HEK293 (cell line): ENCODE measurements around the gene CNKSR3.
A peak's percentile ranks its signal among the peaks of the same experiment; 100 is the strongest.

Experiments
- CTCF ChIA-PET: fragments of 350-600 bp; formaldehyde crosslinking; extraction: SDS; loops from one replicate; lab custom pipeline; 2021; ENCODE audit warnings: antibody characterized with exemption; lab: Yijun Ruan, JAX
- POLR2A ChIA-PET: fragments of 300-600 bp; formaldehyde crosslinking; extraction: SDS; loops from one replicate; lab custom pipeline; 2020; ENCODE audit warnings: antibody characterized with exemption, inconsistent platforms; lab: Yijun Ruan, JAX
- H3K27ac ChIP-seq: fragments of 200-500 bp; sonication (Bioruptor generic); 2 replicates; pipeline ENCODE4 v1.5.1; 2014; ENCODE audit warnings: low read depth, low read length, control low read depth, inconsistent platforms; ENCODE audit errors: extremely low read depth
- H3K36me3 ChIP-seq, 2 experiments: fragments of 200-500 bp in 1 of 2; sonication (Bioruptor generic) in 1 of 2; 1 replicate in 1 of 2; 2 replicates in 1 of 2; pipeline ENCODE4 v1.5.1; 2014 to 2017; ENCODE audit warnings: inconsistent platforms in 2 of 2, low read length in 2 of 2; ENCODE audit not compliant: control insufficient read depth in 2 of 2, insufficient read depth in 1 of 2
- H3K4me1 ChIP-seq: fragments of 200-500 bp; sonication (Bioruptor generic); 2 replicates; pipeline ENCODE4 v1.5.1; 2014; ENCODE audit warnings: mild to moderate bottlenecking, low read length, inconsistent platforms; ENCODE audit not compliant: control insufficient read depth, insufficient read depth
- H3K4me3 ChIP-seq: 2 replicates; pipeline ENCODE4 v1.5.1; 2011; ENCODE audit warnings: low read depth, mild to moderate bottlenecking, control low read depth, low read length, moderate library complexity
- H3K9me3 ChIP-seq: fragments of 200-500 bp; sonication (Bioruptor generic); 2 replicates; pipeline ENCODE4 v1.5.1; 2014; ENCODE audit warnings: low read depth, low read length, inconsistent platforms; ENCODE audit not compliant: control insufficient read depth, insufficient read depth
- FEZF1 ChIP-seq: fragments of 450-650 bp; formaldehyde crosslinking; IDR thresholded peaks from 2 replicates; pipeline ENCODE4 v1.5.1; 2016; ENCODE audit warnings: missing biosample characterization, missing genetic modification characterization
- GLI2 ChIP-seq: fragments of 450-650 bp; formaldehyde crosslinking; IDR thresholded peaks from 2 replicates; pipeline ENCODE4; 2017; ENCODE audit warnings: missing biosample characterization, missing genetic modification characterization, low read depth, borderline replicate concordance
- KLF7 ChIP-seq: fragments of 450-650 bp; formaldehyde crosslinking; IDR thresholded peaks from 2 replicates; pipeline ENCODE4 v1.5.1; 2016; ENCODE audit warnings: missing biosample characterization, missing genetic modification characterization, borderline replicate concordance
- KLF9 ChIP-seq: fragments of 450-650 bp; formaldehyde crosslinking; IDR thresholded peaks from 2 replicates; pipeline ENCODE4 v1.5.1; 2016; ENCODE audit warnings: missing biosample characterization, missing genetic modification characterization, low read depth
- OSR2 ChIP-seq: fragments of 450-650 bp; formaldehyde crosslinking; IDR thresholded peaks from 2 replicates; pipeline ENCODE4 v1.5.1; 2016; ENCODE audit warnings: missing biosample characterization, missing genetic modification characterization
- RBAK ChIP-seq: fragments of 450-650 bp; formaldehyde crosslinking; IDR thresholded peaks from 2 replicates; pipeline ENCODE4 v1.5.1; 2016; ENCODE audit warnings: missing biosample characterization, missing genetic modification characterization
- SCRT1 ChIP-seq: fragments of 450-650 bp; formaldehyde crosslinking; IDR thresholded peaks from 2 replicates; pipeline ENCODE4 v1.5.1; 2016; ENCODE audit warnings: missing biosample characterization, missing genetic modification characterization, borderline replicate concordance
- SETDB1 ChIP-seq: IDR thresholded peaks from one replicate; pipeline ENCODE4 v1.6.1; 2017; ENCODE audit warnings: mild to moderate bottlenecking, low read length, moderate library complexity, mixed read lengths; ENCODE audit not compliant: insufficient read length
- TRIM28 ChIP-seq: IDR thresholded peaks from 2 replicates; pipeline ENCODE4 v1.6.1; 2011; ENCODE audit warnings: low read length, control low read depth, borderline replicate concordance
- WT1 ChIP-seq: fragments of 450-650 bp; formaldehyde crosslinking; IDR thresholded peaks from 2 replicates; pipeline ENCODE4 v1.5.1; 2016; ENCODE audit warnings: missing biosample characterization, missing genetic modification characterization
- ZBTB26 ChIP-seq: fragments of 450-650 bp; formaldehyde crosslinking; optimal IDR thresholded peaks from 2 replicates; pipeline ENCODE3; 2016; ENCODE audit warnings: missing biosample characterization, mild to moderate bottlenecking, missing genetic modification characterization
- ZNF10 ChIP-seq: fragments of 450-650 bp; formaldehyde crosslinking; IDR thresholded peaks from 2 replicates; pipeline ENCODE4 v1.5.1; 2017; ENCODE audit warnings: missing biosample characterization, missing genetic modification characterization
- ZNF121 ChIP-seq: fragments of 450-650 bp; formaldehyde crosslinking; IDR thresholded peaks from 2 replicates; pipeline ENCODE4 v1.5.1; 2016; ENCODE audit warnings: missing biosample characterization, missing genetic modification characterization
- ZNF184 ChIP-seq: fragments of 450-650 bp; IDR thresholded peaks from 2 replicates; pipeline ENCODE4 v1.5.1; 2018; ENCODE audit warnings: missing biosample characterization, mild to moderate bottlenecking, missing genetic modification characterization
- ZNF280D ChIP-seq: fragments of 450-650 bp; formaldehyde crosslinking; IDR thresholded peaks from 2 replicates; pipeline ENCODE4 v1.5.1; 2016; ENCODE audit warnings: missing biosample characterization, missing genetic modification characterization
- ZNF311 ChIP-seq: fragments of 450-650 bp; formaldehyde crosslinking; IDR thresholded peaks from 2 replicates; pipeline ENCODE4 v1.5.1; 2017; ENCODE audit warnings: missing biosample characterization, missing genetic modification characterization, borderline replicate concordance
- ZNF324 ChIP-seq: fragments of 450-650 bp; formaldehyde crosslinking; IDR thresholded peaks from 2 replicates; pipeline ENCODE4 v1.5.1; 2016; ENCODE audit warnings: missing biosample characterization, missing genetic modification characterization
- ZNF398 ChIP-seq: fragments of 450-650 bp; formaldehyde crosslinking; IDR thresholded peaks from 2 replicates; pipeline ENCODE4 v1.5.1; 2017; ENCODE audit warnings: missing biosample characterization, missing genetic modification characterization
- ZNF423 ChIP-seq: fragments of 450-650 bp; formaldehyde crosslinking; IDR thresholded peaks from 2 replicates; pipeline ENCODE4 v1.5.1; 2016; ENCODE audit warnings: missing biosample characterization, missing genetic modification characterization
- ZNF501 ChIP-seq: fragments of 450-650 bp; formaldehyde crosslinking; IDR thresholded peaks from 2 replicates; pipeline ENCODE4 v1.5.1; 2016; ENCODE audit warnings: missing biosample characterization, missing genetic modification characterization
- ZNF548 ChIP-seq: fragments of 450-650 bp; formaldehyde crosslinking; IDR thresholded peaks from 2 replicates; pipeline ENCODE4 v1.5.1; 2016; ENCODE audit warnings: missing biosample characterization, missing genetic modification characterization
- ZNF561 ChIP-seq: fragments of 450-650 bp; IDR thresholded peaks from 2 replicates; pipeline ENCODE4 v1.5.1; 2018; ENCODE audit warnings: missing biosample characterization, missing genetic modification characterization, borderline replicate concordance
- ZNF610 ChIP-seq: fragments of 450-650 bp; formaldehyde crosslinking; IDR thresholded peaks from 2 replicates; pipeline ENCODE4 v1.5.1; 2016; ENCODE audit warnings: missing biosample characterization, missing genetic modification characterization, borderline replicate concordance
- ZNF654 ChIP-seq: fragments of 450-650 bp; formaldehyde crosslinking; IDR thresholded peaks from 2 replicates; pipeline ENCODE4 v1.5.1; 2016; ENCODE audit warnings: low read depth, missing biosample characterization, missing genetic modification characterization
- ZNF664 ChIP-seq: fragments of 450-650 bp; formaldehyde crosslinking; IDR thresholded peaks from 2 replicates; pipeline ENCODE4 v1.5.1; 2016; ENCODE audit warnings: missing biosample characterization, missing genetic modification characterization
- ZNF701 ChIP-seq: fragments of 450-650 bp; formaldehyde crosslinking; IDR thresholded peaks from 2 replicates; pipeline ENCODE4 v1.5.1; 2016; ENCODE audit warnings: missing biosample characterization, missing genetic modification characterization
- ZNF707 ChIP-seq: fragments of 450-650 bp; formaldehyde crosslinking; IDR thresholded peaks from 2 replicates; pipeline ENCODE4 v1.5.1; 2016; ENCODE audit warnings: missing biosample characterization, missing genetic modification characterization
- ZNF843 ChIP-seq: fragments of 450-650 bp; formaldehyde crosslinking; IDR thresholded peaks from 2 replicates; pipeline ENCODE4 v1.5.1; 2016; ENCODE audit warnings: missing biosample characterization, missing genetic modification characterization
- ZSCAN18 ChIP-seq: fragments of 450-650 bp; formaldehyde crosslinking; IDR thresholded peaks from 2 replicates; pipeline ENCODE4 v1.5.1; 2016; ENCODE audit warnings: missing biosample characterization, missing genetic modification characterization
- ZSCAN23 ChIP-seq: fragments of 450-650 bp; formaldehyde crosslinking; IDR thresholded peaks from 2 replicates; pipeline ENCODE4 v1.5.1; 2016; ENCODE audit warnings: missing biosample characterization, missing genetic modification characterization

CNKSR3 gene

GRCh38 chr6:154488248-154488593 lies 22.3 kb downstream of the CNKSR3 start (continued):
- TF ChIP-seq SETDB1 (no peak), ZBTB26 (tag by site-specific recombination) (no peak), ZNF548 (tag by site-specific recombination) (no peak), SCRT1 (tag by site-specific recombination) (no peak), ZNF423 (tag by site-specific recombination) (no peak), GLI2 (tag by site-specific recombination) (0 out of 2 replicates have a peak, but pooled peaks have one; percentile 0), ZSCAN18 (tag by site-specific recombination) (no peak), ZNF10 (tag by site-specific recombination) (no peak), ZNF501 (tag by site-specific recombination) (no peak)

GRCh38 chr6:154487367-154488247 lies 22.9 kb downstream of the CNKSR3 start:
- POLR2A ChIA-PET: no interaction called here
- H3K27ac ChIP-seq: no peak overlapping the region
- CTCF ChIA-PET: interaction anchor here (1.0 kb wide), 1 partner anchor 13 kb away, joined by 7 read pairs; no protein-coding TSS in a partner anchor
- TF ChIP-seq ZNF121: no peak
- TF ChIP-seq ZNF280D (tag by site-specific recombination): no peak
- no peak for TF ChIP-seq ZNF654 (tag by site-specific recombination)
- peak; percentile 77 for TF ChIP-seq KLF9 (tag by site-specific recombination)
- TF ChIP-seq ZNF324 (tag by site-specific recombination): no peak
- TF ChIP-seq GLI2 (tag by site-specific recombination): 0 out of 2 replicates have a peak, but pooled peaks have one; percentile 1
- TF ChIP-seq OSR2: peak; percentile 62; the same call in 1 of the 2 replicates
- no peak for TF ChIP-seq ZNF184 (tag by site-specific recombination)
- TF ChIP-seq ZNF664 (tag by site-specific recombination): no peak
- TF ChIP-seq ZNF843 (tag by site-specific recombination): no peak
- no peak for TF ChIP-seq ZNF561 (tag by site-specific recombination)
- 0 out of 2 replicates have a peak, but pooled peaks have one; percentile 70 for TF ChIP-seq TRIM28
- TF ChIP-seq RBAK (tag by site-specific recombination): no peak
- TF ChIP-seq ZSCAN23 (tag by site-specific recombination): no peak
- TF ChIP-seq ZNF610: no peak
- TF ChIP-seq FEZF1 (tag by site-specific recombination): peak; percentile 63; the same call in 1 of the 2 replicates
- TF ChIP-seq ZNF398 (tag by site-specific recombination): no peak
- TF ChIP-seq ZNF701 (tag by site-specific recombination): no peak
- peak; percentile 33 for TF ChIP-seq WT1 (tag by site-specific recombination)
- no peak for TF ChIP-seq KLF7
- no peak for TF ChIP-seq ZNF311 (tag by site-specific recombination)
- TF ChIP-seq ZNF707 (tag by site-specific recombination): no peak

More at GRCh38 chr6:154487367-154488247, 22.9 kb downstream of the CNKSR3 start:
- H3K4me1 ChIP-seq: peaks cover 14% of the 10 kb centered on the region
- no peaks in the 10 kb centered on the region for H3K9me3 ChIP-seq
- H3K36me3 ChIP-seq: no peaks in the 10 kb centered on the region
- H3K4me3 ChIP-seq: no peak overlapping the region
